GM12878 (cell line): ENCODE measurements around the gene OR56B1. TPM values are rescaled to one million over a fixed set of nuclear protein-coding genes. Genes with fewer than 3 reads are reported as not detected.
A peak's percentile ranks its signal among the peaks of the same experiment; 100 is the strongest.

Experiments used
- ASH2L ChIP-seq: fragments of 300-600, 200-600 bp; sonication (generic); IDR thresholded peaks from 2 replicates; pipeline ENCODE4 v1.6.1; 2017; ENCODE audit warnings: low read depth, mild to moderate bottlenecking, borderline replicate concordance
- BHLHE40 ChIP-seq, 2 experiments: fragments of 450-650 bp in 1 of 2; IDR thresholded peaks; 2 replicates each; pipeline ENCODE4 v1.6.1; 2011 to 2017; ENCODE audit warnings: low read depth in 2 of 2, borderline replicate concordance in 1 of 2, improper control_type of control experiment in 1 of 2, low read length in 1 of 2, mild to moderate bottlenecking in 1 of 2
- BMI1 ChIP-seq: fragments of 450-650 bp; IDR thresholded peaks from 2 replicates; pipeline ENCODE4 v1.6.1; 2016; ENCODE audit warnings: mild to moderate bottlenecking, moderate library complexity, borderline replicate concordance
- BRCA1 ChIP-seq: IDR thresholded peaks from 2 replicates; pipeline ENCODE4 v1.6.1; 2011; ENCODE audit warnings: low read depth, low read length, improper control_type of control experiment
- CREB1 ChIP-seq: IDR thresholded peaks from 2 replicates; pipeline ENCODE4 v1.6.1; 2012; ENCODE audit warnings: low read depth, mild to moderate bottlenecking, inconsistent platforms
- E2F4 ChIP-seq: IDR thresholded peaks from 2 replicates; pipeline ENCODE4 v1.6.1; 2012; ENCODE audit warnings: low read depth, low read length, improper control_type of control experiment
- E2F8 ChIP-seq: fragments of 450-650 bp; IDR thresholded peaks from 2 replicates; pipeline ENCODE4 v1.6.1; 2018; ENCODE audit warnings: mild to moderate bottlenecking, low read depth, moderate library complexity; ENCODE audit not compliant: partially characterized antibody
- EGR1 ChIP-seq, 2 experiments: IDR thresholded peaks; 1 replicate in 1 of 2; 2 replicates in 1 of 2; pipeline ENCODE4 v1.6.1; 2011 to 2012; ENCODE audit warnings: low read depth in 2 of 2, low read length in 2 of 2, borderline replicate concordance in 1 of 2, mild to moderate bottlenecking in 1 of 2, moderate library complexity in 1 of 2
- ETV6 ChIP-seq, 2 experiments: fragments of 450-650 bp in 1 of 2; IDR thresholded peaks in 1 of 2; conservative IDR thresholded peaks in 1 of 2; 2 replicates each; pipeline ENCODE4 v1.6.1; 2014; ENCODE audit warnings: antibody characterized with exemption in 1 of 2, borderline replicate concordance in 1 of 2, low read depth in 1 of 2, mild to moderate bottlenecking in 1 of 2, moderate library complexity in 1 of 2
- HDAC2 ChIP-seq: fragments of 200-600 bp; sonication (generic); IDR thresholded peaks from 2 replicates; pipeline ENCODE4 v1.6.1; 2017
- HDAC6 ChIP-seq: fragments of 200-600 bp; sonication (generic); IDR thresholded peaks from one replicate; pipeline ENCODE4 v1.8.0; 2017; ENCODE audit warnings: antibody characterized with exemption; ENCODE audit not compliant: unreplicated experiment
- KAT2A ChIP-seq: conservative IDR thresholded peaks from 2 replicates; pipeline ENCODE4 v1.6.1; 2011; ENCODE audit warnings: low read depth, low read length; ENCODE audit not compliant: control insufficient read depth
- KDM1A ChIP-seq: fragments of 200-600 bp; sonication (generic); IDR thresholded peaks from 2 replicates; pipeline ENCODE4 v1.6.1; 2016; ENCODE audit warnings: borderline replicate concordance
- MEF2B ChIP-seq: fragments of 450-650 bp; IDR thresholded peaks from 2 replicates; pipeline ENCODE4 v1.6.1; 2018; ENCODE audit warnings: mild to moderate bottlenecking, moderate library complexity; ENCODE audit not compliant: partially characterized antibody, poor library complexity, severe bottlenecking
- MTA2 ChIP-seq: fragments of 450-650 bp; IDR thresholded peaks from 2 replicates; pipeline ENCODE4 v1.6.1; 2016; ENCODE audit warnings: low read depth, mild to moderate bottlenecking, moderate library complexity
- PAX5 ChIP-seq: IDR thresholded peaks from 2 replicates; pipeline ENCODE4 v1.6.1; 2011; ENCODE audit warnings: low read depth, low read length, borderline replicate concordance
- PML ChIP-seq: IDR thresholded peaks from 2 replicates; pipeline ENCODE4 v1.6.1; 2012; ENCODE audit warnings: low read length, inconsistent platforms
- RBBP5 ChIP-seq: fragments of 200-600 bp; sonication (generic); conservative IDR thresholded peaks from 2 replicates; pipeline ENCODE4 v1.6.1; 2016
- RFX5 ChIP-seq: IDR thresholded peaks from 2 replicates; pipeline ENCODE4 v1.6.1; 2011; ENCODE audit warnings: low read depth, low read length, improper control_type of control experiment
- SIN3A ChIP-seq: IDR thresholded peaks from 2 replicates; pipeline ENCODE4 v1.6.1; 2012; ENCODE audit warnings: low read depth, low read length, improper control_type of control experiment
- SMAD5 ChIP-seq: IDR thresholded peaks from 2 replicates; pipeline ENCODE4 v1.6.1; 2016; ENCODE audit warnings: antibody characterized with exemption, low read depth
- SP1 ChIP-seq: IDR thresholded peaks from one replicate; pipeline ENCODE4 v1.6.1; 2011; ENCODE audit warnings: low read depth, low read length
- TCF12 ChIP-seq: IDR thresholded peaks from 2 replicates; pipeline ENCODE4 v1.6.1; 2011; ENCODE audit warnings: low read depth, mild to moderate bottlenecking, low read length
- ZNF24 ChIP-seq: fragments of 450-650 bp; IDR thresholded peaks from 2 replicates; pipeline ENCODE4 v1.6.1; 2017; ENCODE audit warnings: antibody characterized with exemption, mild to moderate bottlenecking
- ZNF274 ChIP-seq: IDR thresholded peaks from one replicate; pipeline ENCODE4 v1.8.0; 2011; ENCODE audit not compliant: insufficient read length, insufficient read depth
- polyA plus RNA-seq, 11 experiments: library from polyadenylated mRNA; depleted of rRNA in 4 of 11; unstranded in 6 of 11; stranded (reverse) in 5 of 11; fragments of >200 nt; fragmentation: Nextera tagmentation in 4 of 11; fragmentation: Illumina TruSeq in 1 of 11; extraction: Ambion mirVana in 4 of 11; extraction: Trizol in 1 of 11; gene quantifications; 1 replicate in 1 of 11; 2 replicates in 10 of 11; pipeline versions ENCODE4 v1.2.1 to v1.2.3, GENCODE V29; 2011 to 2016; ENCODE audit warnings: inconsistent platforms in 2 of 11, missing spikeins in 2 of 11, low read depth in 1 of 11
- total RNA-seq, 4 experiments: library from RNA; depleted of rRNA in 3 of 4; stranded (reverse); fragments of >200 nt in 3 of 4; fragmentation: Illumina TruSeq in 1 of 4; extraction: Trizol in 1 of 4; gene quantifications; 2 replicates each; pipeline versions ENCODE4 v1.2.1 to v1.2.3, GENCODE V29; 2013 to 2021
- TF ChIP-seq, protein P1 (sequence below): fragments of 450-650 bp; IDR thresholded peaks from 2 replicates; pipeline ENCODE4 v1.6.1; 2017; ENCODE audit warnings: mild to moderate bottlenecking, low read depth, inconsistent platforms; ENCODE audit not compliant: poor library complexity, severe bottlenecking

Gene OR56B1
- total and polyA plus RNA-seq, 10 of the 15 experiments (the other 5 are each of a cell fraction or from before 2014, with no cell fraction given): 0.04 to 0.71 (median 0.36) TPM; not detected in 3

DNA sequence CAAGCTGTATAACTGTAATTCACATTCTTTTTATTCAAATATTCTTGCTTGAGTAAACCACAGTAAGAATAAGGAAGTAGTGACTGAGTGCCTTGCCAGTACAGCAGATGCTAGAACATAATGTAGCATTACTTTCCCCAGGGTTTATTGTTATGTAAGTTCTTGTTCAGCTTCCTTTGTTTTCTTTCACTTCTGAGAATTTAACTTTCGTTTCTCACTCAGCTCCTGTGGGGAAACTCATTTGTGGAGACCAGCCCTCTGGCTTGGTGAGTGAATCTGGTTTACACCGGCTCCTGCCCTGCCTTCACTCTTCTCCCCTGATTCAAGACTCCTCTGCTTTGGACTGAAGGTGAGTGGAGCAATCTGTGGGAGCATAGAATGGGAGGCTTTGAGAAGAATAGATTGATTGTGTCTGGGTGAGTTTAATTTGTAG is 46.7 kb upstream of the OR56B1 start, which contains the start of gene TRIM22 (continued):
- TF ChIP-seq E2F8 (no peak), SIN3A (no peak), RFX5 (no peak), ZNF24 (peak; percentile 89), HDAC6 (no peak), ETV6 (conservative IDR thresholded peaks at IDR 0.05 in 1 of 2, IDR thresholded peaks at IDR 0.05 in 1 of 2; ENCODE audit: borderline replicate concordance in 1 of 2, low read depth in 1 of 2) (peak in 1 of 2 experiments; percentile 26; a peak in 1 of 4 replicates), SP1 (no peak), CREB1 (no peak), ASH2L (no peak), PAX5 (no peak), KAT2A (no peak), SMAD5 (0 out of 2 replicates have a peak, but pooled peaks have one; percentile 36), HDAC2 (no peak), MTA2 (peak; percentile 61), MEF2B (peak; percentile 84), KDM1A (no peak), E2F4 (no peak), RBBP5 (no peak), TCF12 (0 out of 2 replicates have a peak, but pooled peaks have one; percentile 29), PML (peak; percentile 68; the same call in 1 of the 2 replicates), BRCA1 (no peak), ZNF274 (no peak), EGR1 (IDR thresholded peaks at IDR 0.05; ENCODE audit: borderline replicate concordance in 1 of 2, low read depth in 2 of 2, low read length in 2 of 2) (no peak), BHLHE40 (IDR thresholded peaks at IDR 0.05; ENCODE audit: borderline replicate concordance in 1 of 2, low read depth in 2 of 2, low read length in 1 of 2) (peak in 1 of 2 experiments; percentile 60; a peak in 2 of 4 replicates), BMI1 (no peak)
- TF ChIP-seq, protein P1, sequence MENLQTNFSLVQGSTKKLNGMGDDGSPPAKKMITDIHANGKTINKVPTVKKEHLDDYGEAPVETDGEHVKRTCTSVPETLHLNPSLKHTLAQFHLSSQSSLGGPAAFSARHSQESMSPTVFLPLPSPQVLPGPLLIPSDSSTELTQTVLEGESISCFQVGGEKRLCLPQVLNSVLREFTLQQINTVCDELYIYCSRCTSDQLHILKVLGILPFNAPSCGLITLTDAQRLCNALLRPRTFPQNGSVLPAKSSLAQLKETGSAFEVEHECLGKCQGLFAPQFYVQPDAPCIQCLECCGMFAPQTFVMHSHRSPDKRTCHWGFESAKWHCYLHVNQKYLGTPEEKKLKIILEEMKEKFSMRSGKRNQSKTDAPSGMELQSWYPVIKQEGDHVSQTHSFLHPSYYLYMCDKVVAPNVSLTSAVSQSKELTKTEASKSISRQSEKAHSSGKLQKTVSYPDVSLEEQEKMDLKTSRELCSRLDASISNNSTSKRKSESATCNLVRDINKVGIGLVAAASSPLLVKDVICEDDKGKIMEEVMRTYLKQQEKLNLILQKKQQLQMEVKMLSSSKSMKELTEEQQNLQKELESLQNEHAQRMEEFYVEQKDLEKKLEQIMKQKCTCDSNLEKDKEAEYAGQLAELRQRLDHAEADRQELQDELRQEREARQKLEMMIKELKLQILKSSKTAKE: peak; percentile 81
